H1 (cell line): ENCODE measurements around the gene TCF4. TPM values are rescaled to one million over a fixed set of nuclear protein-coding genes. Genes with fewer than 3 reads are reported as not detected.

ENCODE experiments used
- CTCF ChIA-PET: fragments of 300-600 bp; sonication (Branson Sonifier 250); formaldehyde crosslinking; loops from one replicate; lab custom pipeline; 2021; ENCODE audit not compliant: partially characterized antibody; lab: Charles Lee
- POLR2A ChIA-PET: fragments of 300-600 bp; sonication (Branson Sonifier 250); formaldehyde crosslinking; loops from one replicate; lab custom pipeline; 2021; ENCODE audit warnings: inconsistent platforms; ENCODE audit not compliant: partially characterized antibody; lab: Charles Lee
- DNase-seq, 2 experiments: peaks; one replicate each; pipeline versions ENCODE4 v3.0.0 to v3.0.0-alpha.2; 2010 to 2022; ENCODE audit warnings: low spot score in 2 of 2, low read depth in 1 of 2, mixed read lengths in 1 of 2
- FAIRE-seq: peaks from 2 replicates; lab custom pipeline; 2011; peaks lifted over from hg19 to GRCh38; lab: Jason Lieb, UNC
- H2AFZ ChIP-seq: 2 replicates; pipeline ENCODE4 v1.8.1; 2012; ENCODE audit warnings: low read length, inconsistent platforms
- H2AK5ac ChIP-seq: 2 replicates; pipeline ENCODE4 v1.6.1; 2013; ENCODE audit warnings: low read depth, low read length
- H2BK120ac ChIP-seq: replicated peaks from 2 replicates; pipeline ENCODE3; 2013; ENCODE audit warnings: low read depth, low read length, inconsistent platforms
- H2BK12ac ChIP-seq: 2 replicates; pipeline ENCODE4 v1.6.1; 2013; ENCODE audit warnings: low read depth, low read length
- H2BK15ac ChIP-seq: 2 replicates; pipeline ENCODE4 v1.6.1; 2013; ENCODE audit warnings: low read length
- H2BK20ac ChIP-seq: 2 replicates; pipeline ENCODE4 v1.6.1; 2013; ENCODE audit warnings: low read length
- H2BK5ac ChIP-seq: 2 replicates; pipeline ENCODE4 v1.6.1; 2013; ENCODE audit warnings: low read depth, low read length
- H3K14ac ChIP-seq: 2 replicates; pipeline ENCODE4 v1.6.1; 2013; ENCODE audit warnings: inconsistent platforms; ENCODE audit not compliant: insufficient read length
- H3K18ac ChIP-seq: 2 replicates; pipeline ENCODE4 v1.6.1; 2013; ENCODE audit warnings: low read length; ENCODE audit errors: extremely low read depth
- H3K23ac ChIP-seq: 2 replicates; pipeline ENCODE4 v1.6.1; 2013; ENCODE audit warnings: inconsistent platforms; ENCODE audit not compliant: insufficient read length
- H3K23me2 ChIP-seq: 2 replicates; pipeline ENCODE4 v1.6.1; 2013; ENCODE audit warnings: low read depth, low read length
- H3K27ac ChIP-seq: 2 replicates; pipeline ENCODE4 v1.6.1; 2011; ENCODE audit warnings: low read depth, low read length, inconsistent platforms
- H3K27me3 ChIP-seq, 4 experiments: replicated peaks in 1 of 4; 1 replicate in 1 of 4; 2 replicates in 3 of 4; pipeline versions ENCODE4 v1.6.1 to v1.8.1; 2011 to 2013; ENCODE audit warnings: low read length in 3 of 4, mild to moderate bottlenecking in 3 of 4, inconsistent platforms in 2 of 4, mixed read lengths in 2 of 4, moderate library complexity in 1 of 4; ENCODE audit not compliant: control insufficient read depth in 3 of 4, insufficient read depth in 3 of 4; ENCODE audit errors: extremely low read depth in 1 of 4
- H3K36me3 ChIP-seq, 4 experiments: 2 replicates each; pipeline versions ENCODE4 v1.6.1 to v1.8.1; 2011 to 2013; ENCODE audit warnings: mild to moderate bottlenecking in 4 of 4, low read length in 3 of 4, moderate library complexity in 2 of 4, control low read depth in 1 of 4, inconsistent platforms in 1 of 4; ENCODE audit not compliant: insufficient read depth in 4 of 4, control insufficient read depth in 2 of 4
- H3K4ac ChIP-seq: replicated peaks from 2 replicates; pipeline ENCODE3; 2013; ENCODE audit warnings: low read length, low read depth, mixed read lengths, inconsistent platforms; ENCODE audit not compliant: insufficient read length
- H3K4me1 ChIP-seq, 4 experiments: replicated peaks in 1 of 4; 1 replicate in 1 of 4; 2 replicates in 3 of 4; pipeline versions ENCODE4 v1.6.1 to v1.8.1; 2011 to 2013; ENCODE audit warnings: low read length in 3 of 4, inconsistent platforms in 2 of 4, mixed read lengths in 1 of 4; ENCODE audit not compliant: insufficient read depth in 4 of 4, control insufficient read depth in 3 of 4
- H3K4me2 ChIP-seq, 2 experiments: 2 replicates each; pipeline versions ENCODE4 v1.6.1 to v1.8.1; 2011 to 2013; ENCODE audit warnings: low read depth in 2 of 2, low read length in 2 of 2, control low read depth in 1 of 2, inconsistent platforms in 1 of 2, mild to moderate bottlenecking in 1 of 2; ENCODE audit not compliant: insufficient read depth in 1 of 2
- H3K4me3 ChIP-seq, 4 experiments: fragments of 200-600, 300-600 bp in 1 of 4; sonication (generic), shearing (Covaris generic), sonication (Bioruptor Twin) in 1 of 4; 2 replicates each; pipeline versions ENCODE4 v1.5.1 to v1.8.1; 2011 to 2016; ENCODE audit warnings: low read length in 4 of 4, low read depth in 3 of 4, control low read depth in 2 of 4, inconsistent platforms in 2 of 4, mild to moderate bottlenecking in 2 of 4, mixed read lengths in 1 of 4, moderate library complexity in 1 of 4; ENCODE audit not compliant: insufficient read depth in 2 of 4; ENCODE audit errors: extremely low read depth in 1 of 4
- H3K56ac ChIP-seq: replicated peaks from 2 replicates; pipeline ENCODE3; 2013; ENCODE audit warnings: low read depth, mild to moderate bottlenecking, mixed read lengths, low read length, inconsistent platforms; ENCODE audit not compliant: insufficient read length
- H3K79me1 ChIP-seq: 2 replicates; pipeline ENCODE4 v1.6.1; 2013; ENCODE audit warnings: low read depth, low read length, control low read depth
- H3K79me2 ChIP-seq, 2 experiments: 2 replicates each; pipeline versions ENCODE4 v1.6.1 to v1.8.1; 2012 to 2013; ENCODE audit warnings: low read length in 2 of 2, mild to moderate bottlenecking in 2 of 2, inconsistent platforms in 1 of 2; ENCODE audit not compliant: insufficient read depth in 2 of 2, control insufficient read depth in 1 of 2
- H3K9ac ChIP-seq, 4 experiments: replicated peaks in 1 of 4; 1 replicate in 1 of 4; 2 replicates in 3 of 4; pipeline versions ENCODE4 v1.6.1 to v1.8.1; 2011 to 2013; ENCODE audit warnings: low read depth in 3 of 4, low read length in 3 of 4, control low read depth in 2 of 4, mild to moderate bottlenecking in 2 of 4, moderate library complexity in 2 of 4, inconsistent platforms in 1 of 4; ENCODE audit errors: extremely low read depth in 1 of 4
- H3K9me3 ChIP-seq, 2 experiments: 2 replicates each; pipeline versions ENCODE4 v1.6.1 to v1.8.1; 2012 to 2013; ENCODE audit warnings: mild to moderate bottlenecking in 2 of 2, moderate library complexity in 2 of 2, control low read depth in 1 of 2, inconsistent platforms in 1 of 2, low read depth in 1 of 2, low read length in 1 of 2, mixed read lengths in 1 of 2; ENCODE audit not compliant: insufficient read depth in 2 of 2
- H4K20me1 ChIP-seq, 2 experiments: replicated peaks in 1 of 2; 2 replicates each; pipeline versions ENCODE3 to v1.8.1; 2011 to 2013; ENCODE audit warnings: inconsistent platforms in 2 of 2, low read length in 2 of 2, mild to moderate bottlenecking in 1 of 2; ENCODE audit not compliant: insufficient read depth in 2 of 2, control insufficient read depth in 1 of 2
- H4K5ac ChIP-seq: 2 replicates; pipeline ENCODE4 v1.6.1; 2013; ENCODE audit warnings: low read length, low read depth, mixed read lengths, inconsistent platforms; ENCODE audit not compliant: insufficient read length
- H4K8ac ChIP-seq: 2 replicates; pipeline ENCODE4 v1.8.0; 2013; ENCODE audit warnings: mild to moderate bottlenecking, moderate library complexity, low read length, inconsistent platforms; ENCODE audit not compliant: insufficient read depth; ENCODE audit errors: extremely low read depth
- H4K91ac ChIP-seq: replicated peaks from 2 replicates; pipeline ENCODE3; 2013; ENCODE audit warnings: low read length, mixed read lengths, inconsistent platforms; ENCODE audit not compliant: insufficient read length
- BCL11A ChIP-seq, 2 experiments: IDR thresholded peaks; one replicate each; pipeline ENCODE4 v1.6.1; 2011; ENCODE audit warnings: low read depth in 2 of 2, low read length in 2 of 2, mild to moderate bottlenecking in 2 of 2
- BRCA1 ChIP-seq: IDR thresholded peaks from 2 replicates; pipeline ENCODE4 v1.6.1; 2012; ENCODE audit warnings: low read depth, low read length, improper control_type of control experiment
- CREB1 ChIP-seq: IDR thresholded peaks from 2 replicates; pipeline ENCODE4 v1.6.1; 2012; ENCODE audit warnings: inconsistent platforms
- EGR1 ChIP-seq: IDR thresholded peaks from 2 replicates; pipeline ENCODE4 v1.6.1; 2011; ENCODE audit warnings: low read depth, low read length, borderline replicate concordance
- JUN ChIP-seq: IDR thresholded peaks from 2 replicates; pipeline ENCODE4 v1.6.1; 2011; ENCODE audit warnings: low read depth, mild to moderate bottlenecking, improper control_type of control experiment, low read length
- JUND ChIP-seq: IDR thresholded peaks from 2 replicates; pipeline ENCODE4 v1.6.1; 2011; ENCODE audit warnings: mild to moderate bottlenecking, improper control_type of control experiment, low read length
- NRF1 ChIP-seq: IDR thresholded peaks from 2 replicates; pipeline ENCODE4 v1.6.1; 2011; ENCODE audit warnings: mild to moderate bottlenecking, low read depth, low read length, improper control_type of control experiment
- RBBP5 ChIP-seq: IDR thresholded peaks from 2 replicates; pipeline ENCODE4 v1.7.1; 2012; ENCODE audit warnings: low read depth, mild to moderate bottlenecking, inconsistent platforms, low read length, moderate library complexity, borderline replicate concordance
- RFX5 ChIP-seq: IDR thresholded peaks from 2 replicates; pipeline ENCODE4 v1.6.1; 2011; ENCODE audit warnings: low read depth, low read length, improper control_type of control experiment, borderline replicate concordance
- RNF2 ChIP-seq: fragments of 200-900, 300-1000 bp; sonication (generic); IDR thresholded peaks from 2 replicates; pipeline ENCODE4 v1.7.1; 2016; ENCODE audit warnings: borderline replicate concordance, low read depth, mild to moderate bottlenecking, antibody characterized with exemption, low read length; ENCODE audit not compliant: poor library complexity, severe bottlenecking; ENCODE audit errors: missing control alignments
- SP1 ChIP-seq: IDR thresholded peaks from 2 replicates; pipeline ENCODE4 v1.6.1; 2011; ENCODE audit warnings: low read depth, low read length
- SP4 ChIP-seq: IDR thresholded peaks from 2 replicates; pipeline ENCODE4 v1.6.1; 2012; ENCODE audit warnings: low read length, inconsistent platforms
- SRF ChIP-seq: IDR thresholded peaks from 2 replicates; pipeline ENCODE4 v1.6.1; 2011; ENCODE audit warnings: mild to moderate bottlenecking, low read depth, low read length, moderate library complexity
- WGBS, 2 experiments: shearing (Covaris generic) in 1 of 2; methylation state at CpG; one replicate each; pipeline versions ENCODE4 v1.1.6 to v1.1.7; 2013 to 2015; ENCODE audit warnings: low lambda C conversion rate in 2 of 2, mixed read lengths in 2 of 2, inconsistent platforms in 1 of 2, low coverage in 1 of 2, missing lambda C conversion rate in 1 of 2; ENCODE audit not compliant: insufficient replicate concordance in 2 of 2, insufficient coverage in 1 of 2, insufficient read length in 1 of 2; ENCODE audit errors: extremely low coverage in 1 of 2, missing lambda C conversion rate in 1 of 2; 5-methylcytosine and 5-hydroxymethylcytosine counted together
- polyA plus RNA-seq, 7 experiments: library from polyadenylated mRNA; depleted of rRNA in 3 of 7; stranded (reverse) in 5 of 7; unstranded in 2 of 7; fragments of >200 nt in 5 of 7; fragments of 200-250 nt in 2 of 7; gene quantifications; 1 replicate in 5 of 7; 2 replicates in 1 of 7; 4 replicates in 1 of 7; pipeline versions ENCODE4 v1.2.1 to v1.2.3, GENCODE V29; 2011 to 2013; ENCODE audit warnings: missing spikeins in 2 of 7, mixed read lengths in 2 of 7
- total RNA-seq: library from RNA; stranded (reverse); fragmentation: NEBNext Ultra II Directional; extraction: Animal tissue kit (Norgen Biotek cat#: 25700); gene quantifications from 2 replicates; pipeline ENCODE4 v1.2.1, GENCODE V29; 2021
- TF ChIP-seq, protein P1 (sequence below): IDR thresholded peaks from 2 replicates; pipeline ENCODE4 v1.6.1; 2011; ENCODE audit warnings: low read length, improper control_type of control experiment

TCF4 gene
- total and polyA plus RNA-seq, 2 of the 8 experiments (the other 6 are each of a cell fraction or from before 2014, with no cell fraction given) = 59.3 to 118 TPM

- no peak overlapping the region for H2BK12ac ChIP-seq
- POLR2A ChIA-PET = no interaction called here
- no peak overlapping the region for H2AFZ ChIP-seq
- H2BK5ac ChIP-seq = no peak overlapping the region
- H4K8ac ChIP-seq = no peak overlapping the region
- peaks cover 0 to 2% (median 0%) of the 10 kb centered on the region in 4 experiments; a peak in 1 of 7 replicates for H3K4me1 ChIP-seq
- no peak overlapping the region for H3K4me3 ChIP-seq
- H3K27me3 ChIP-seq = no peaks in the 10 kb centered on the region
- H3K9ac ChIP-seq = no peak overlapping the region; a peak in 1 of 7 replicates
- no peak overlapping the region for H3K18ac ChIP-seq
- no peaks in the 10 kb centered on the region for H3K9me3 ChIP-seq
- no peak overlapping the region for H3K4me2 ChIP-seq
- FAIRE-seq (no peak), DNase-seq (no peak)
- no peak overlapping the region for H3K56ac ChIP-seq
- no peaks in the 10 kb centered on the region for H3K79me2 ChIP-seq
- no peak overlapping the region for H2BK15ac ChIP-seq
- H4K91ac ChIP-seq = no peak overlapping the region
- H3K4ac ChIP-seq = no peak overlapping the region
- no peak overlapping the region for H4K5ac ChIP-seq
- no peak overlapping the region for H2AK5ac ChIP-seq
- no peak overlapping the region for H3K23ac ChIP-seq
- no peak overlapping the region for H3K14ac ChIP-seq
- WGBS, 2 experiments = 93% methylated on average over 5 of the region's 5 CpGs; no CpG with 5 or more reads in 1 of the 2 experiments
- H3K79me1 ChIP-seq = no peaks in the 10 kb centered on the region
- peaks cover 0 to 1% of the 10 kb centered on the region in 2 experiments for H4K20me1 ChIP-seq
- no peaks in the 10 kb centered on the region for H3K23me2 ChIP-seq
- CTCF ChIA-PET = interaction anchor here (0.7 kb wide), 2 partner anchors 13 to 47 kb away, joined by 3 to 4 read pairs; no protein-coding TSS in a partner anchor
- H3K27ac ChIP-seq = no peak overlapping the region; the same call in 1 of the 2 replicates
- no peak overlapping the region for H2BK20ac ChIP-seq
- H2BK120ac ChIP-seq = no peak overlapping the region
- peaks cover 0 to 3% (median 1%) of the 10 kb centered on the region in 4 experiments; a peak in 5 of 8 replicates for H3K36me3 ChIP-seq
- no peak for TF ChIP-seq JUN
- TF ChIP-seq EGR1 = no peak
- TF ChIP-seq CREB1 = no peak
- TF ChIP-seq SP4 = no peak
- TF ChIP-seq RBBP5 = no peak
- no peak for TF ChIP-seq NRF1
- no peak for TF ChIP-seq BCL11A (IDR thresholded peaks at IDR 0.05; ENCODE audit: low read depth in 2 of 2, low read length in 2 of 2)
- no peak for TF ChIP-seq RFX5
- TF ChIP-seq SRF = no peak
- TF ChIP-seq BRCA1 = no peak
- no peak for TF ChIP-seq SP1
- TF ChIP-seq RNF2 = no peak
- TF ChIP-seq JUND = no peak
- TF ChIP-seq, protein P1, sequence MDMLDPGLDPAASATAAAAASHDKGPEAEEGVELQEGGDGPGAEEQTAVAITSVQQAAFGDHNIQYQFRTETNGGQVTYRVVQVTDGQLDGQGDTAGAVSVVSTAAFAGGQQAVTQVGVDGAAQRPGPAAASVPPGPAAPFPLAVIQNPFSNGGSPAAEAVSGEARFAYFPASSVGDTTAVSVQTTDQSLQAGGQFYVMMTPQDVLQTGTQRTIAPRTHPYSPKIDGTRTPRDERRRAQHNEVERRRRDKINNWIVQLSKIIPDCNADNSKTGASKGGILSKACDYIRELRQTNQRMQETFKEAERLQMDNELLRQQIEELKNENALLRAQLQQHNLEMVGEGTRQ = no peak
Measured at GRCh38 chr18:55247032-55247431, 341.0 kb downstream of the TCF4 start.
